Liver (tissue), 3 donors: ENCODE data around the gene FAM209A.

Experiments
- ATF3 ChIP-seq: IDR thresholded peaks from 2 replicates; pipeline ENCODE4 v1.6.1; 2016; ENCODE audit warnings: antibody characterized with exemption
- CTCF ChIP-seq: fragments of 150-350 bp; IDR thresholded peaks from 2 replicates; pipeline ENCODE4 v1.5.1; 2017; ENCODE audit warnings: improper control_type of control experiment, low read depth, low read length; ENCODE audit not compliant: missing input control
- FOXA1 ChIP-seq: IDR thresholded peaks from 2 replicates; pipeline ENCODE4 v1.6.1; 2016; ENCODE audit warnings: antibody characterized with exemption
- GABPA ChIP-seq, 2 donors: IDR thresholded peaks in 1 of 2; conservative IDR thresholded peaks in 1 of 2; 2 replicates each; pipeline ENCODE4 v1.6.1; 2016; ENCODE audit warnings: antibody characterized with exemption in 2 of 2, mild to moderate bottlenecking in 1 of 2, moderate library complexity in 1 of 2
- JUND ChIP-seq, 2 donors: IDR thresholded peaks; 2 replicates each; pipeline ENCODE4 v1.6.1; 2016; ENCODE audit warnings: antibody characterized with exemption in 2 of 2
- RAD21 ChIP-seq, 2 donors: IDR thresholded peaks; 2 replicates each; pipeline ENCODE4 v1.6.1; 2016; ENCODE audit warnings: antibody characterized with exemption in 2 of 2, mild to moderate bottlenecking in 2 of 2
- REST ChIP-seq: IDR thresholded peaks from 2 replicates; pipeline ENCODE4 v1.6.1; 2016; ENCODE audit warnings: antibody characterized with exemption, mild to moderate bottlenecking
- RXRA ChIP-seq, 2 donors: IDR thresholded peaks; 2 replicates each; pipeline ENCODE4 v1.6.1; 2017 to 2018; ENCODE audit warnings: antibody characterized with exemption in 2 of 2, mild to moderate bottlenecking in 1 of 2
- SP1 ChIP-seq: IDR thresholded peaks from 2 replicates; pipeline ENCODE4 v1.6.1; 2018; ENCODE audit warnings: antibody characterized with exemption, mild to moderate bottlenecking
- YY1 ChIP-seq: IDR thresholded peaks from 2 replicates; pipeline ENCODE4 v1.6.1; 2016; ENCODE audit warnings: antibody characterized with exemption, mild to moderate bottlenecking
- TF ChIP-seq, protein P1 (sequence below): IDR thresholded peaks from 2 replicates; pipeline ENCODE4 v1.6.1; 2016; ENCODE audit warnings: antibody characterized with exemption
- TF ChIP-seq, protein P2 (sequence below): IDR thresholded peaks from 2 replicates; pipeline ENCODE4 v1.6.1; 2016; ENCODE audit warnings: antibody characterized with exemption
- donor health status: healthy.
- donor health status: healthy.

- no peak for TF ChIP-seq CTCF
- TF ChIP-seq, protein P1, sequence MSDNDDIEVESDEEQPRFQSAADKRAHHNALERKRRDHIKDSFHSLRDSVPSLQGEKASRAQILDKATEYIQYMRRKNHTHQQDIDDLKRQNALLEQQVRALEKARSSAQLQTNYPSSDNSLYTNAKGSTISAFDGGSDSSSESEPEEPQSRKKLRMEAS, result no peak
- TF ChIP-seq JUND (IDR thresholded peaks at IDR 0.05), result no peak
- TF ChIP-seq ATF3, result no peak
- TF ChIP-seq REST, result no peak
- TF ChIP-seq RXRA (IDR thresholded peaks at IDR 0.05), result no peak
- TF ChIP-seq YY1, result no peak
- no peak for TF ChIP-seq SP1
- TF ChIP-seq, protein P2, sequence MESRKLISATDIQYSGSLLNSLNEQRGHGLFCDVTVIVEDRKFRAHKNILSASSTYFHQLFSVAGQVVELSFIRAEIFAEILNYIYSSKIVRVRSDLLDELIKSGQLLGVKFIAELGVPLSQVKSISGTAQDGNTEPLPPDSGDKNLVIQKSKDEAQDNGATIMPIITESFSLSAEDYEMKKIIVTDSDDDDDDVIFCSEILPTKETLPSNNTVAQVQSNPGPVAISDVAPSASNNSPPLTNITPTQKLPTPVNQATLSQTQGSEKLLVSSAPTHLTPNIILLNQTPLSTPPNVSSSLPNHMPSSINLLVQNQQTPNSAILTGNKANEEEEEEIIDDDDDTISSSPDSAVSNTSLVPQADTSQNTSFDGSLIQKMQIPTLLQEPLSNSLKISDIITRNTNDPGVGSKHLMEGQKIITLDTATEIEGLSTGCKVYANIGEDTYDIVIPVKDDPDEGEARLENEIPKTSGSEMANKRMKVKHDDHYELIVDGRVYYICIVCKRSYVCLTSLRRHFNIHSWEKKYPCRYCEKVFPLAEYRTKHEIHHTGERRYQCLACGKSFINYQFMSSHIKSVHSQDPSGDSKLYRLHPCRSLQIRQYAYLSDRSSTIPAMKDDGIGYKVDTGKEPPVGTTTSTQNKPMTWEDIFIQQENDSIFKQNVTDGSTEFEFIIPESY, result no peak
- no peak for TF ChIP-seq RAD21 (IDR thresholded peaks at IDR 0.05)
- no peak for TF ChIP-seq FOXA1
- no peak for TF ChIP-seq GABPA (IDR thresholded peaks at IDR 0.05 in 1 of 2, conservative IDR thresholded peaks at IDR 0.05 in 1 of 2)
These were observed 50.1 kb downstream of the FAM209A start for GRCh38 chr20:56574531-56575142.
